K562 (cell line): Measurements from ENCODE around the gene PRDM8. TPM values are rescaled to one million over a fixed set of nuclear protein-coding genes. Genes with fewer than 3 reads are reported as not detected.

Experiments used
- ETS2 ChIP-seq: IDR thresholded peaks from 2 replicates; pipeline ENCODE4 v1.6.1; 2016; ENCODE audit warnings: borderline replicate concordance, missing genetic modification characterization, mild to moderate bottlenecking, moderate library complexity, missing compliant biosample characterization; ENCODE audit not compliant: poor library complexity, severe bottlenecking
- SRSF7 ChIP-seq: fragments of 200-400 bp; formaldehyde crosslinking; optimal IDR thresholded peaks from 2 replicates; pipeline ENCODE3; 2017; ENCODE audit warnings: mild to moderate bottlenecking, low read depth, low read length
- ZBTB40 ChIP-seq, 2 experiments: fragments of 450-650 bp in 1 of 2; sonication (generic) in 1 of 2; formaldehyde crosslinking in 1 of 2; IDR thresholded peaks; 2 replicates each; pipeline versions ENCODE4 v1.7.1 to v1.9.0; 2016 to 2022; ENCODE audit warnings: inconsistent platforms in 1 of 2, mild to moderate bottlenecking in 1 of 2, missing genetic modification reagents in 1 of 2
- ZNF589 ChIP-seq: fragments of 200-800 bp; sonication (Bioruptor generic); IDR thresholded peaks from 2 replicates; pipeline ENCODE4 v1.6.1; 2016; ENCODE audit warnings: low read depth, missing genetic modification characterization, missing compliant biosample characterization
- polyA plus RNA-seq, 8 experiments: library from polyadenylated mRNA; depleted of rRNA in 4 of 8; stranded (reverse) in 5 of 8; unstranded in 3 of 8; fragments of >200 nt; fragmentation: Nextera tagmentation in 2 of 8; fragmentation: Illumina TruSeq in 1 of 8; extraction: Ambion mirVana in 2 of 8; extraction: Trizol in 1 of 8; gene quantifications; 2 replicates each; pipeline versions ENCODE4 v1.2.1 to v1.2.3, GENCODE V29; 2011 to 2014; ENCODE audit warnings: inconsistent platforms in 1 of 8, missing spikeins in 1 of 8
- total RNA-seq, 7 experiments: library from RNA; depleted of rRNA in 6 of 7; stranded (reverse); fragments of >200 nt in 6 of 7; fragmentation: Illumina TruSeq in 2 of 7; extraction: Trizol in 2 of 7; gene quantifications; 2 replicates each; pipeline versions ENCODE4 v1.2.1 to v1.2.3, GENCODE V29; 2011 to 2021; ENCODE audit warnings: low replicate concordance in 1 of 7

Gene PRDM8
- total and polyA plus RNA-seq, 9 of the 15 experiments (the other 6 are each of a cell fraction or from before 2014, with no cell fraction given): 0.40 TPM; not detected in 8

DNA sequence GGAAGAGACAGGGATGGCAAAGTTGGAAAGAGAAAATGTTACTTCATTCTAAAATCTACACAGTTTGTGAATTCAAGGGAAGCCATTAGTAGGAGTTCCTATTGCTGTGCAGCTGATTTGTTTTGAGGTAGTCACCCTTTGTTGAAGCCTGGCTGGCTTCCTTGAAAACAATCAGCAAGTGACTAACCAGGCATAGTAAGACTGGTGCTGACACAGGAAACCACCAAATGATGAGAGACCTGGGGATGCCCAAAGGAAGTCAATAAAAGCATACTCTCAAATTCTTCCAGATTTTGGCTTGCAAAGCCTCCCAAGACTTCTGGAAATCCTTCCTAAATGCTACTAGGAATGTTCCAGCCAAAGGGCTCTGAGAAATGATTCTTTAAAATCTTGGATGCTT is 23.9 kb upstream of the PRDM8 start (continued):
- 0 out of 2 replicates have a peak, but pooled peaks have one; percentile 29 for TF ChIP-seq ZNF589 (CRISPR knock-in tag)
- no peak for TF ChIP-seq SRSF7
- no peak for TF ChIP-seq ZBTB40 (IDR thresholded peaks at IDR 0.05)
- TF ChIP-seq ZBTB40 (CRISPR knock-in tag; IDR thresholded peaks at IDR 0.05): no peak
- no peak for TF ChIP-seq ETS2 (tag)
- TF ChIP-seq, all 486 proteins: peak for 2
